Fibroblast of the aortic adventitia (primary cell): ENCODE data around the gene CACNA2D1. TPM values are rescaled to one million over a fixed set of nuclear protein-coding genes. Genes with fewer than 3 reads are reported as not detected.

ENCODE experiments used
- DNase-seq: peaks from one replicate; pipeline ENCODE4 v3.0.0-alpha.2; 2010; ENCODE audit warnings: low read depth
- H3K4me3 ChIP-seq: 2 replicates; pipeline ENCODE4 v1.5.1; 2011; ENCODE audit warnings: low read depth, mild to moderate bottlenecking, control low read depth, low read length, moderate library complexity
- CTCF ChIP-seq: IDR thresholded peaks from 2 replicates; pipeline ENCODE4 v1.5.1; 2011; ENCODE audit warnings: mild to moderate bottlenecking, low read length, control low read depth, inconsistent platforms; ENCODE audit not compliant: insufficient read depth
- total RNA-seq: library from RNA; depleted of rRNA; stranded (reverse); fragments of >200 nt; gene quantifications from 2 replicates; pipeline ENCODE4 v1.2.3, GENCODE V29; 2012; ENCODE audit warnings: low replicate concordance

Gene CACNA2D1
- total RNA-seq, 1 donor = 90.5 TPM

GRCh38 chr7:81990395-81990794, 453.2 kb downstream of the CACNA2D1 start:
- no peak for TF ChIP-seq CTCF
- peak; percentile 58 for DNase-seq
- no peak overlapping the region for H3K4me3 ChIP-seq

GRCh38 chr7:81986723-81987470, 456.7 kb downstream of the CACNA2D1 start:
- H3K4me3 ChIP-seq = no peak overlapping the region
- no peak for DNase-seq
- no peak for TF ChIP-seq CTCF

GRCh38 chr7:81983406-81983805, 460.2 kb downstream of the CACNA2D1 start:
- no peak for TF ChIP-seq CTCF
- no peak for DNase-seq
- no peak overlapping the region for H3K4me3 ChIP-seq

- H3K4me3 ChIP-seq = no peak overlapping the region
- no peak for TF ChIP-seq CTCF
- DNase-seq = no peak
These were observed 470.5 kb downstream of the CACNA2D1 start for GRCh38 chr7:81973117-81973516.

- no peak overlapping the region for H3K4me3 ChIP-seq
- peak; percentile 70 for DNase-seq
- TF ChIP-seq CTCF = no peak
These were observed 483.6 kb downstream of the CACNA2D1 start for GRCh38 chr7:81960026-81960425.

- DNase-seq = no peak
- H3K4me3 ChIP-seq = no peak overlapping the region
- no peak for TF ChIP-seq CTCF
These were observed 486.1 kb downstream of the CACNA2D1 start for GRCh38 chr7:81957517-81957916.

- DNase-seq = peak; percentile 85
- TF ChIP-seq CTCF = peak; percentile 65
- H3K4me3 ChIP-seq = no peak overlapping the region
These were observed 487.1 kb downstream of the CACNA2D1 start for GRCh38 chr7:81956520-81956919.
